Sigmoid colon (tissue), 4 donors: ENCODE measurements around the gene PROM2.

Source experiments
- POLR2A ChIP-seq, 2 donors: fragments of 450-650 bp; IDR thresholded peaks; one replicate each; pipeline ENCODE4 v1.6.1; 2016; ENCODE audit warnings: antibody characterized with exemption in 2 of 2, mild to moderate bottlenecking in 2 of 2, moderate library complexity in 2 of 2
- POLR2AphosphoS5 ChIP-seq, 4 donors: sonication (generic); formaldehyde crosslinking; IDR thresholded peaks; one replicate each; pipeline ENCODE4 v1.6.1; 2017; ENCODE audit warnings: antibody characterized with exemption in 4 of 4
- TF ChIP-seq, protein P1 (sequence below), 4 experiments: fragments of 450-650 bp in 3 of 4; fragments of 200-600 bp in 1 of 4; IDR thresholded peaks; one replicate each; pipeline ENCODE4 v1.5.1; 2016 to 2019; ENCODE audit warnings: antibody characterized with exemption in 4 of 4, mild to moderate bottlenecking in 3 of 4, moderate library complexity in 2 of 4

DNA sequence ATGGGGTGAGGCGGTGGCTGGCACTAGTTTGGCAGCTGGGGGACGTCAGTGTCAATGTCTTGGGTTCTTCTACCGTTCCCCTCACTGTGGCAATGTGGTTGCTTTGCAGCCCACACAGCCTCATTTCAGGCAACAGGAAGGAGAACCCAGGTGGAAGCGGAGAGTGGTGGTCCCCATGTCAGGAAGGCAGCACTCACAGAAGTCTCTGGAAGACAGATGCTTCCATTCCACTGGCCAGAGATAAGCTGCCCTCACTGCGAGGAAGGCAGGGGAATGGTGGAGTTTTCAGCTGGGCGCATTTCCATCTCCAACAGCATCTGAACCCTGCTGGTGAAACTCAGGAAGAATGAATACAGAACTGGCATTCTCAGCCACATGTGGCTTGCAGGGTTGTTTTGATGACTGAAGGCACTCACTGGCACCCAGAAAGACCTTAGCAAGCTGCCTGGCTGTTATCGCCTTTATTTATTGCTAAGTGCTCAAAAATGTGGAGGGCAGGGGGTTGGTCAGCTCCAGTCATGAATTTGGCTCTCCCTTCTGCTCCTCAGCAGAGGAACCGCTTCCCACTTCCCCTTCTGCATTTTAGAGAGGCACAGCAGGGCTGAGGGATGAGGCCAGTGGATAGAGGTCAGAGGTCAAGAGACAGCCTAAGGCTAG is 42.3 kb downstream of the PROM2 start:
- TF ChIP-seq, protein P1, sequence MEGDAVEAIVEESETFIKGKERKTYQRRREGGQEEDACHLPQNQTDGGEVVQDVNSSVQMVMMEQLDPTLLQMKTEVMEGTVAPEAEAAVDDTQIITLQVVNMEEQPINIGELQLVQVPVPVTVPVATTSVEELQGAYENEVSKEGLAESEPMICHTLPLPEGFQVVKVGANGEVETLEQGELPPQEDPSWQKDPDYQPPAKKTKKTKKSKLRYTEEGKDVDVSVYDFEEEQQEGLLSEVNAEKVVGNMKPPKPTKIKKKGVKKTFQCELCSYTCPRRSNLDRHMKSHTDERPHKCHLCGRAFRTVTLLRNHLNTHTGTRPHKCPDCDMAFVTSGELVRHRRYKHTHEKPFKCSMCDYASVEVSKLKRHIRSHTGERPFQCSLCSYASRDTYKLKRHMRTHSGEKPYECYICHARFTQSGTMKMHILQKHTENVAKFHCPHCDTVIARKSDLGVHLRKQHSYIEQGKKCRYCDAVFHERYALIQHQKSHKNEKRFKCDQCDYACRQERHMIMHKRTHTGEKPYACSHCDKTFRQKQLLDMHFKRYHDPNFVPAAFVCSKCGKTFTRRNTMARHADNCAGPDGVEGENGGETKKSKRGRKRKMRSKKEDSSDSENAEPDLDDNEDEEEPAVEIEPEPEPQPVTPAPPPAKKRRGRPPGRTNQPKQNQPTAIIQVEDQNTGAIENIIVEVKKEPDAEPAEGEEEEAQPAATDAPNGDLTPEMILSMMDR (IDR thresholded peaks at IDR 0.05) = no peak
- TF ChIP-seq POLR2A (IDR thresholded peaks at IDR 0.05) (no peak), POLR2AphosphoS5 (IDR thresholded peaks at IDR 0.05) (no peak)
